Measurements from ENCODE around the gene TCF19.

Gene TCF19

DNA sequence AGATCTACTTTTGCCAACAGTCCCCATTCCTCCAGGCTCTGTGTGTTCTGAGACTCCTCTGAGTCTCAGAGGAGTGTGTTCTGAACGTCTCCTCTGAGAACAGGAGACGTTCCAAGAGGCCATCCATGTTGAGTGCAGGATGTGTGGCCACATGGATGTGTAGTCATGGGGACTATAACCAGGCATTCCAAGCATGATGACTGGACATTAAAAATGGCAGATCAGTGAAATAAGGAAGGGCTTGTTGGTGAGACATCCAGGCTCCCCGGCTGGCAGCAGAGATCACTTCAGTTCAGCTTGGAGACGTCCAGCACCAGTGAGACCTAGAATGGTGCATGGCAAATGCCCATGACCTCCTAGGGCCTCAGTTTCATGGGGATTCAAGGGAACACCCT is 46.4 kb downstream of the TCF19 start:
- no peak overlapping the region for H3K4me3 ChIP-seq (ENCODE audit: low read depth, low read length)
- ChIA-PET CTCF (no interaction called here), POLR2A (interaction anchor here (0.7 kb wide), 1 partner anchor 33 kb away, joined by 3 read pairs; no protein-coding TSS in a partner anchor)
- TF ChIP-seq ZNF169 (tag by site-specific recombination; IDR thresholded peaks at IDR 0.05) (no peak), ZNF354C (tag by site-specific recombination; IDR thresholded peaks at IDR 0.05; ENCODE audit: borderline replicate concordance, low read depth) (no peak), ZNF362 (tag by site-specific recombination; IDR thresholded peaks at IDR 0.05) (no peak), BCL6B (tag by site-specific recombination; IDR thresholded peaks at IDR 0.05) (no peak), ZNF114 (tag by site-specific recombination; IDR thresholded peaks at IDR 0.05) (no peak), AEBP2 (tag by site-specific recombination; IDR thresholded peaks at IDR 0.05; ENCODE audit: borderline replicate concordance) (no peak), ZNF701 (tag by site-specific recombination; IDR thresholded peaks at IDR 0.05) (no peak), ZNF239 (tag by site-specific recombination; IDR thresholded peaks at IDR 0.05) (no peak), ZNF571 (tag by site-specific recombination; IDR thresholded peaks at IDR 0.05) (no peak), ZNF585B (tag by site-specific recombination; IDR thresholded peaks at IDR 0.05) (no peak), ZBTB10 (tag by site-specific recombination; IDR thresholded peaks at IDR 0.05) (no peak), ZNF626 (tag by site-specific recombination; IDR thresholded peaks at IDR 0.05) (no peak)
- TF ChIP-seq, protein P1, sequence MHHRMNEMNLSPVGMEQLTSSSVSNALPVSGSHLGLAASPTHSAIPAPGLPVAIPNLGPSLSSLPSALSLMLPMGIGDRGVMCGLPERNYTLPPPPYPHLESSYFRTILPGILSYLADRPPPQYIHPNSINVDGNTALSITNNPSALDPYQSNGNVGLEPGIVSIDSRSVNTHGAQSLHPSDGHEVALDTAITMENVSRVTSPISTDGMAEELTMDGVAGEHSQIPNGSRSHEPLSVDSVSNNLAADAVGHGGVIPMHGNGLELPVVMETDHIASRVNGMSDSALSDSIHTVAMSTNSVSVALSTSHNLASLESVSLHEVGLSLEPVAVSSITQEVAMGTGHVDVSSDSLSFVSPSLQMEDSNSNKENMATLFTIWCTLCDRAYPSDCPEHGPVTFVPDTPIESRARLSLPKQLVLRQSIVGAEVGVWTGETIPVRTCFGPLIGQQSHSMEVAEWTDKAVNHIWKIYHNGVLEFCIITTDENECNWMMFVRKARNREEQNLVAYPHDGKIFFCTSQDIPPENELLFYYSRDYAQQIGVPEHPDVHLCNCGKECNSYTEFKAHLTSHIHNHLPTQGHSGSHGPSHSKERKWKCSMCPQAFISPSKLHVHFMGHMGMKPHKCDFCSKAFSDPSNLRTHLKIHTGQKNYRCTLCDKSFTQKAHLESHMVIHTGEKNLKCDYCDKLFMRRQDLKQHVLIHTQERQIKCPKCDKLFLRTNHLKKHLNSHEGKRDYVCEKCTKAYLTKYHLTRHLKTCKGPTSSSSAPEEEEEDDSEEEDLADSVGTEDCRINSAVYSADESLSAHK (tag by site-specific recombination; IDR thresholded peaks at IDR 0.05) = no peak
- TF ChIP-seq, protein P2, sequence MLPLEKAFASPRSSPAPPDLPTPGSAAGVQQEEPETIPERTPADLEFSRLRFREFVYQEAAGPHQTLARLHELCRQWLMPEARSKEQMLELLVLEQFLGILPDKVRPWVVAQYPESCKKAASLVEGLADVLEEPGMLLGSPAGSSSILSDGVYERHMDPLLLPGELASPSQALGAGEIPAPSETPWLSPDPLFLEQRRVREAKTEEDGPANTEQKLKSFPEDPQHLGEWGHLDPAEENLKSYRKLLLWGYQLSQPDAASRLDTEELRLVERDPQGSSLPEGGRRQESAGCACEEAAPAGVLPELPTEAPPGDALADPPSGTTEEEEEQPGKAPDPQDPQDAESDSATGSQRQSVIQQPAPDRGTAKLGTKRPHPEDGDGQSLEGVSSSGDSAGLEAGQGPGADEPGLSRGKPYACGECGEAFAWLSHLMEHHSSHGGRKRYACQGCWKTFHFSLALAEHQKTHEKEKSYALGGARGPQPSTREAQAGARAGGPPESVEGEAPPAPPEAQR (tag by site-specific recombination; IDR thresholded peaks at IDR 0.05) = no peak
- no peaks in the 10 kb centered on the region for H3K9me3 ChIP-seq (ENCODE audit: control insufficient read depth, insufficient read depth, low read depth, low read length)
- H3K36me3 ChIP-seq (ENCODE audit: control insufficient read depth in 2 of 2, insufficient read depth in 1 of 2, low read length in 2 of 2) = no peaks in the 10 kb centered on the region
- H3K4me1 ChIP-seq (ENCODE audit: control insufficient read depth, insufficient read depth, low read length) = peaks cover 6% of the 10 kb centered on the region
- no peak overlapping the region for H3K27ac ChIP-seq (ENCODE audit: extremely low read depth, low read depth, low read length)

- Histone ChIP-seq H3K4me3 (ENCODE audit: low read depth, low read length) (no peak overlapping the region), H3K4me1 (ENCODE audit: control insufficient read depth, insufficient read depth, low read length) (peaks cover 6% of the 10 kb centered on the region), H3K36me3 (ENCODE audit: control insufficient read depth in 2 of 2, insufficient read depth in 1 of 2, low read length in 2 of 2) (no peaks in the 10 kb centered on the region), H3K27ac (ENCODE audit: extremely low read depth, low read depth, low read length) (no peak overlapping the region), H3K9me3 (ENCODE audit: control insufficient read depth, insufficient read depth, low read depth, low read length) (no peaks in the 10 kb centered on the region)
- CTCF ChIA-PET = interaction anchor here (0.5 to 1.1 kb wide), 3 partner anchors 13 to 161 kb away, joined by 3 to 4 read pairs (median 3); no protein-coding TSS in a partner anchor
- POLR2A ChIA-PET = no interaction called here
- TF ChIP-seq ZNF488 (tag by site-specific recombination; IDR thresholded peaks at IDR 0.05) (no peak), ZNF624 (tag by site-specific recombination; IDR thresholded peaks at IDR 0.05) (no peak), ZNF24 (tag by site-specific recombination; IDR thresholded peaks at IDR 0.05) (no peak), TCF7L2 (IDR thresholded peaks at IDR 0.05; ENCODE audit: borderline replicate concordance, low read depth, low read length) (no peak), ZBTB21 (tag by site-specific recombination; IDR thresholded peaks at IDR 0.05) (no peak), ZSCAN23 (tag by site-specific recombination; IDR thresholded peaks at IDR 0.05) (no peak), ZNF560 (tag by site-specific recombination; IDR thresholded peaks at IDR 0.05; ENCODE audit: borderline replicate concordance) (no peak)
- TF ChIP-seq, protein P3, sequence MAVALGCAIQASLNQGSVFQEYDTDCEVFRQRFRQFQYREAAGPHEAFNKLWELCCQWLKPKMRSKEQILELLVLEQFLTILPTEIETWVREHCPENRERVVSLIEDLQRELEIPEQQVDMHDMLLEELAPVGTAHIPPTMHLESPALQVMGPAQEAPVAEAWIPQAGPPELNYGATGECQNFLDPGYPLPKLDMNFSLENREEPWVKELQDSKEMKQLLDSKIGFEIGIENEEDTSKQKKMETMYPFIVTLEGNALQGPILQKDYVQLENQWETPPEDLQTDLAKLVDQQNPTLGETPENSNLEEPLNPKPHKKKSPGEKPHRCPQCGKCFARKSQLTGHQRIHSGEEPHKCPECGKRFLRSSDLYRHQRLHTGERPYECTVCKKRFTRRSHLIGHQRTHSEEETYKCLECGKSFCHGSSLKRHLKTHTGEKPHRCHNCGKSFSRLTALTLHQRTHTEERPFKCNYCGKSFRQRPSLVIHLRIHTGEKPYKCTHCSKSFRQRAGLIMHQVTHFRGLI (tag by site-specific recombination; IDR thresholded peaks at IDR 0.05) = no peak
These were observed 47.2 kb downstream of the TCF19 start for GRCh38 chr6:31205638-31206037.
